ENCODE data around the gene ECEL1. TPM values are rescaled to one million over a fixed set of nuclear protein-coding genes. Genes with fewer than 3 reads are reported as not detected.
"Not testable (repeated sequence)": the region's sequence is repeated elsewhere in the genome, so short reads cannot be mapped to it uniquely, and the experiment has no call there.

Gene ECEL1, protein sequence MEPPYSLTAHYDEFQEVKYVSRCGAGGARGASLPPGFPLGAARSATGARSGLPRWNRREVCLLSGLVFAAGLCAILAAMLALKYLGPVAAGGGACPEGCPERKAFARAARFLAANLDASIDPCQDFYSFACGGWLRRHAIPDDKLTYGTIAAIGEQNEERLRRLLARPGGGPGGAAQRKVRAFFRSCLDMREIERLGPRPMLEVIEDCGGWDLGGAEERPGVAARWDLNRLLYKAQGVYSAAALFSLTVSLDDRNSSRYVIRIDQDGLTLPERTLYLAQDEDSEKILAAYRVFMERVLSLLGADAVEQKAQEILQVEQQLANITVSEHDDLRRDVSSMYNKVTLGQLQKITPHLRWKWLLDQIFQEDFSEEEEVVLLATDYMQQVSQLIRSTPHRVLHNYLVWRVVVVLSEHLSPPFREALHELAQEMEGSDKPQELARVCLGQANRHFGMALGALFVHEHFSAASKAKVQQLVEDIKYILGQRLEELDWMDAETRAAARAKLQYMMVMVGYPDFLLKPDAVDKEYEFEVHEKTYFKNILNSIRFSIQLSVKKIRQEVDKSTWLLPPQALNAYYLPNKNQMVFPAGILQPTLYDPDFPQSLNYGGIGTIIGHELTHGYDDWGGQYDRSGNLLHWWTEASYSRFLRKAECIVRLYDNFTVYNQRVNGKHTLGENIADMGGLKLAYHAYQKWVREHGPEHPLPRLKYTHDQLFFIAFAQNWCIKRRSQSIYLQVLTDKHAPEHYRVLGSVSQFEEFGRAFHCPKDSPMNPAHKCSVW
- not detected for polyA plus RNA-seq (2012; ENCODE audit: low read depth, missing spikeins)

DNA sequence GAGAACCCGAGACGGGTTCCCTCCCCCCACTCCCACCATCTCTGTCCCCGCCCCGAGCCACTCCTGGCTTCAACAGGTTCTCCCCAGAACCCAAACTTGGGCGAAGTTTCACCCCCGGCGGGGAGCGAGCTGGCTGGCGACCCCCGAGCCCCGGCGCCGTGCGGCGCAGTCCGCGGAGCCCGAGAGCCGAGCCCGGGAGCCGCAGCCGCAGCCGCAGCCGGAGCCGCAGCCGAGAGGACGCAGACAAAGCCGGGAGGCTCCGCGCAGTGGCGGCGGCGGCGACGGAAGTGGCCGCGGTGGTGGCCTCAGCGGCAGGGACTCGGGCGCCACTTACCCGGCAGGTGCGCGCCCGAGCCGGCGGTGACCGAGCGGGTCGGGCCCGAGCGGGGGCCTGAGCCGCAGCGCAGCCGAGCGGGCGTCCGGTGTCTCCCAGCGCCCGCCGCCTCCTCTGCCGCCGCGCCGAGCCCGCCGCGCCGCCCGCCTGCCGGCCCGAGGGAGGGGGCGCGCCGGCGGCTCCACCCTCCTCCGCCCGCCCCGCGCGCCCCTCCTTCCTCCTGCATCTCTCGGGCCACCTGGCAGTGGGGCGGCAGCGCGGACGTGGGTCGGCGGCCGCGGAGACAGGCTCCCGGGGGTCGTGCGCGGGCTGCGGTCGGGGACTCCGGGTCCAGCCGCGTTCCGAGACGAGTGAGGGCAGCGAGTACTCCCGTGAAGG lies at the start of gene ECEL1:
ECEL1 (minus strand) TSS at position 450 of the 712 bp plus-strand sequence. CDS start 1,181 bp downstream, outside the sequence.
- DNase-seq (ENCODE audit: insufficient read length, low spot score) (no peak), FAIRE-seq (no peak)
- TF ChIP-seq PAX5 (IDR thresholded peaks at IDR 0.05; ENCODE audit: insufficient read depth, low read length, severe bottlenecking) = no peak
- no peak for TF ChIP-seq SPI1 (IDR thresholded peaks at IDR 0.05; ENCODE audit: low read depth, low read length)
- TF ChIP-seq POLR2AphosphoS5 (IDR thresholded peaks at IDR 0.05; ENCODE audit: low read depth, low read length) = no peak
- no peak for TF ChIP-seq TAF1 (IDR thresholded peaks at IDR 0.05; ENCODE audit: low read depth, low read length)
- TF ChIP-seq POU2F2 (IDR thresholded peaks at IDR 0.05; ENCODE audit: low read depth, low read length) = no peak
- TF ChIP-seq POLR2A (IDR thresholded peaks at IDR 0.05; ENCODE audit: low read depth, low read length) = no peak

DNA sequence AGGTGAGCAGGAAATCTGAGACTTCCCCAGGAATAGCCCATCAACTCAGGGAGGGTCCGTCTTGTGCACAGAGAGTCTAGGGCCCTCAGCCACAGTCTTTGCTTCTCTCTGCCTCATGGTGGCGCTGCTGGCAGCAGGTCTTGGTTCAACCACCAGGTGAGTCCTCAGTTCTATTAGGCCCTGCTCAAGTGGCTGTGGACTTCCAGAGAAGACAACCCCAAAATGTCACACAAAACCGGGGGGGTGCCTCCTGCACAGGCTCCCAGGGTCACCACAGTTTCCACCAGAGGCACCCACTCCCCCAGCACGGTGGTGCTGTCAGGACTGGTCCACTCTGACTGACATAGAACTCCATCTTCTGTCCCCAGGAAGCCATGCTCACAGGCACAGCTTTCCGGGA lies 49.4 kb upstream of the ECEL1 start:
- no peak for FAIRE-seq
- no peak for DNase-seq (ENCODE audit: insufficient read length, low spot score)
- TF ChIP-seq POLR2A (IDR thresholded peaks at IDR 0.05; ENCODE audit: low read depth, low read length) = no peak
- TF ChIP-seq POLR2AphosphoS5 (IDR thresholded peaks at IDR 0.05; ENCODE audit: low read depth, low read length) = no peak
- TF ChIP-seq POU2F2 (IDR thresholded peaks at IDR 0.05; ENCODE audit: low read depth, low read length) = no peak
- no peak for TF ChIP-seq PAX5 (IDR thresholded peaks at IDR 0.05; ENCODE audit: insufficient read depth, low read length, severe bottlenecking)
- TF ChIP-seq TAF1 (IDR thresholded peaks at IDR 0.05; ENCODE audit: low read depth, low read length) = no peak
- TF ChIP-seq SPI1 (IDR thresholded peaks at IDR 0.05; ENCODE audit: low read depth, low read length) = no peak

DNA sequence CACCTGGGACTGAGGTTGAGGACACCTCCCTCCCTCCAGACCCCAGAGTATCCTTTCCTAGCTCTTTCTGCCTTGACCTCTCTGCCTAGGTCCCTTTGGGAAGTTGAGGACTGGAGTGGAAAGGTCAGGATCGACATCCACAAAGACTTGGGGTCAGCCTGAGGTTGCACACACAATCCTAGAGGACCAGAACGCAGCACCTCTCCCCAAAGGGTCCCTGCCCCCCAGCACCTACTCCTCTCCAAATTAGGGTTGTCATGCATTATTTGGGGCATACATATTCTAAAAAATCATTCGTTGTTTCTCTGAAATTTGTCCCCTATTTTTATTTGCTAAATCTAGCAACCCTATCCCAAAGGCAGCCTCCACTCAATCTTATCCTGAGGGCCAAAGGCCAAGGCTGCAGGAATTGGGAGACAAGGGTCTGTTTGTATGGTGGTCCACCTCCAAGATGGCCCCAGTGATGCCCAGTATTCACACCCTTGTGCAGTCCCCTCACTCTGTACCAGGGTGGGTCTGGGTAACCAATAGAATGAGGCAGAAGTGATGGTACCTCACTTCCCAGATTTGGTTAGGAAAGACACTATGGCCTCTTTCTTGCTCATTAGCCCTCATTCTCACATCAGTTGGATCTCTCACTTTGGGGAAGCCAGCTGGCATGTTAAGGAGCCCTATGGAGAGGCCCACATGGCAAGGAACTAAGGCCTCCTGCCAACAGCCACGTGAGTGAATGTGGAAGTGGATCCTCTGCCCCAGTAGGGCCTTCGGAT lies 48.3 kb upstream of the ECEL1 start:
- FAIRE-seq = no peak
- TF ChIP-seq TAF1 (IDR thresholded peaks at IDR 0.05; ENCODE audit: low read depth, low read length) (no peak), POU2F2 (IDR thresholded peaks at IDR 0.05; ENCODE audit: low read depth, low read length) (no peak), POLR2AphosphoS5 (IDR thresholded peaks at IDR 0.05; ENCODE audit: low read depth, low read length) (no peak), POLR2A (IDR thresholded peaks at IDR 0.05; ENCODE audit: low read depth, low read length) (no peak), SPI1 (IDR thresholded peaks at IDR 0.05; ENCODE audit: low read depth, low read length) (no peak), PAX5 (IDR thresholded peaks at IDR 0.05; ENCODE audit: insufficient read depth, low read length, severe bottlenecking) (no peak)
- no peak for DNase-seq (ENCODE audit: insufficient read length, low spot score)

DNA sequence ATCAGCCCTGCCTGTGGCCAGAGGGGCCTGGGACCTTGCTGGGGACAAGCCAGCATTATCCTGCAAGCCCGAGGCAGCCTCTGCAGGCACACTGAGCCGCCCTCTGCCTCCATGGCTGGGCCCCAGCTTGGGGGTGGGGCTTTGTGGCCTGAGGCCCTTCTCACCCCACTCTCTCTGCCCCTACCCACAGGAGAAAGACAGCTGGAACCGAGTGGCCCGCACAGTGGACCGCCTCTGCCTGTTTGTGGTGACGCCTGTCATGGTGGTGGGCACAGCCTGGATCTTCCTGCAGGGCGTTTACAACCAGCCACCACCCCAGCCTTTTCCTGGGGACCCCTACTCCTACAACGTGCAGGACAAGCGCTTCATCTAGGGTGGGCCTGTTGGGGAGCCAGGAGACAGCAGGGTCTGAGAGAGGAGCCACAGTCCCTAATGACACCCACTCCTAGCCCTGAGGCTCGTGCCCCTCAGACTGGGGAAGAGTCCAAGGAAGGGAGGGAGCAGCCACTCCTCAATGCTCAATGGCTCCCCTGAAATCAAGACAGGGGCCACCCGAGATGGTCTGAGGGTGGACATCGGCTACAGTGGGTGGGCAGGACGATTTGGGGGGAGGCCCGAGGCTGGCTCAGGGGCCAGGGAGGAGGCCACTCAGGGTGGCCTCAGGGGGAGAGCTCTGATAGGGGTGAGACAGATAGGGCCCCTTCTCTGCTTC lies 47.5 kb upstream of the ECEL1 start:
- FAIRE-seq (no peak), DNase-seq (ENCODE audit: insufficient read length, low spot score) (no peak)
- TF ChIP-seq PAX5 (IDR thresholded peaks at IDR 0.05; ENCODE audit: insufficient read depth, low read length, severe bottlenecking) = no peak
- TF ChIP-seq TAF1 (IDR thresholded peaks at IDR 0.05; ENCODE audit: low read depth, low read length) = no peak
- no peak for TF ChIP-seq POLR2AphosphoS5 (IDR thresholded peaks at IDR 0.05; ENCODE audit: low read depth, low read length)
- no peak for TF ChIP-seq POU2F2 (IDR thresholded peaks at IDR 0.05; ENCODE audit: low read depth, low read length)
- TF ChIP-seq POLR2A (IDR thresholded peaks at IDR 0.05; ENCODE audit: low read depth, low read length) = no peak

DNA sequence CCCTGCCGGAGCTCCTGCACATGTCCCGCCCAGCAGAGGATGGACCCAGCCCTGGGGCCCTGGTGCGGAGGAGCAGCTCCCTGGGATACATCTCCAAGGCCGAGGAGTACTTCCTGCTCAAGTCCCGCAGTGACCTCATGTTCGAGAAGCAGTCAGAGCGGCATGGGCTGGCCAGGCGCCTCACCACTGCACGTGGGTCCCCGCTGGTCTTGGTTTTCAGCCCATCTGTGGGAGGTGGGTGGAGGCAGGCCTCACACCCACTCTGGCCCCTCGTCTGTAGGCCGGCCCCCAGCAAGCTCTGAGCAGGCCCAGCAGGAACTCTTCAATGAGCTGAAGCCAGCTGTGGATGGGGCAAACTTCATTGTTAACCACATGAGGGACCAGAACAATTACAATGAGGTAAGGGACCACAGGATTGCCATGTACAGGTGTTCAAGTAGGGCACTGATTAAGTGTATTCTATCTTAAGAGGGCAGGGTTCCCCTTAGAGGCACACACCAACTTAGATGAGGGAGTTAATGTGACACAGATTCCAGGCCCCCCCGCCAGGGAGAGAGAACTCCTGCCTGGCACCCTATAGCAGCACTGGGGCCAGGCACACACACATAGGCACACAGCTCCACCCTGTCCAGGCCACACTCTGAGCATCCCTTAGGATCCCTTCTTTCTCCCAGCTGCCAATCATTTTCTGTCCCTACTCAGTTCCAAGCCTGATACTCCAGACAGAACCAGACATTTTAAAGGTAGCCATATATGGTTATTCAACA lies 46.5 kb upstream of the ECEL1 start:
- FAIRE-seq (no peak), DNase-seq (ENCODE audit: insufficient read length, low spot score) (no peak)
- no peak for TF ChIP-seq POLR2AphosphoS5 (IDR thresholded peaks at IDR 0.05; ENCODE audit: low read depth, low read length)
- TF ChIP-seq POLR2A (IDR thresholded peaks at IDR 0.05; ENCODE audit: low read depth, low read length) = no peak
- no peak for TF ChIP-seq TAF1 (IDR thresholded peaks at IDR 0.05; ENCODE audit: low read depth, low read length)
- TF ChIP-seq POU2F2 (IDR thresholded peaks at IDR 0.05; ENCODE audit: low read depth, low read length) = no peak
- no peak for TF ChIP-seq SPI1 (IDR thresholded peaks at IDR 0.05; ENCODE audit: low read depth, low read length)
- no peak for TF ChIP-seq PAX5 (IDR thresholded peaks at IDR 0.05; ENCODE audit: insufficient read depth, low read length, severe bottlenecking)

DNA sequence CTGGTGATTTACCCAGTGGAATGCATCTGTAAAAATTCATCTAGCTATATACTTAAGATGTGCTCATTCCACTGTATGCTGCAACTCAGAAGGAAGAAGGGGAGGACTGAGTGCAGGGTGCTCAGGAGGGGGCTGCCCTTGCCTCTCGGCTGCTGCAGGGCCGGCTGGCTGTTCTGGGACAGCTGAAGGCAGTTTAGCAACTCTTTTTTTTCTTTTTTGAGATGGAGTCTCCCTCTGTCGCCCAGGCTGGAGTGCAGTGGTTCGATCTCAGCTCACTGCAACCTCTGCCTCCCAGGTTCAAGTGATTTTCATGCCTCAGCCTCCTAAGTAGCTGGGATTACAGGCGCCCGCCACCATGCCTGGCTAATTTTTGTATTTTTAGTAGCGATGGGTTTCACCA lies 45.2 kb upstream of the ECEL1 start:
- DNase-seq (ENCODE audit: insufficient read length, low spot score); FAIRE-seq: not testable (repeated sequence)

DNA sequence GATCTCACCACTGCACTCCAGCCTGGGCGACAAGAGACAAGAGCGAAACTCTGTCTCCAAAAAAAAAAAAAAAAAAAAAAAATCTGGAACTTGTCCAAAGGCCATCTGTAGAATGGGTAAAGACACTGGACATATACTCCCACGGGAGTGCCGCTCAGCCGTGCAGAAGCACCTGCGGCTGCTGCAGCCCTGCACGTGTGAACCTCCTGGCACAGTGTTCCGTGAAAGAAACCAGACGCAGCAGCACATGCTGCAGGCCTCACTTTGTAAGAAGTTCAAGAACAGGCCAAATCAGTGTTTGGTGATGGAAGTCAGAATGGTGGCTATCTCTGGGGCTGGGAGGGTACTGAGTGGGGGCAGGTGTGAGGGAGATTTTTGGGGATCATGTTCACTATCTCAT lies 44.8 kb upstream of the ECEL1 start:
- DNase-seq (ENCODE audit: insufficient read length, low spot score) (no peak), FAIRE-seq (no peak)
- TF ChIP-seq POU2F2 (IDR thresholded peaks at IDR 0.05; ENCODE audit: low read depth, low read length) = no peak
- TF ChIP-seq TAF1 (IDR thresholded peaks at IDR 0.05; ENCODE audit: low read depth, low read length) = no peak
- no peak for TF ChIP-seq POLR2AphosphoS5 (IDR thresholded peaks at IDR 0.05; ENCODE audit: low read depth, low read length)
- TF ChIP-seq SPI1 (IDR thresholded peaks at IDR 0.05; ENCODE audit: low read depth, low read length) = no peak
- no peak for TF ChIP-seq POLR2A (IDR thresholded peaks at IDR 0.05; ENCODE audit: low read depth, low read length)
- TF ChIP-seq PAX5 (IDR thresholded peaks at IDR 0.05; ENCODE audit: insufficient read depth, low read length, severe bottlenecking) = no peak

Data from GM12891 (cell line).